ENCODE data around the gene HMGXB4.

Gene HMGXB4

GRCh38 chr22:35214968-35215367 is 42.3 kb upstream of the HMGXB4 start:
- Histone ChIP-seq H3K36me3 (no peaks in the 10 kb centered on the region), H3K27me3 (peaks cover 0 to 13% of the 10 kb centered on the region in 2 donors), H3K27ac (no peak overlapping the region), H3K4me3 (no peak overlapping the region), H3K9me3 (peaks cover 0 to 5% (median 0%) of the 10 kb centered on the region in 3 donors), H3K4me1 (no peaks in the 10 kb centered on the region)
- intact Hi-C loops (cut with DNase I; ENCODE audit: low total_unique reads): no loop called here
- DNase-seq: no peak
- no peak for TF ChIP-seq CTCF (IDR thresholded peaks at IDR 0.05)

GRCh38 chr22:35215993-35216392 is 41.3 kb upstream of the HMGXB4 start:
- Histone ChIP-seq H3K9me3 (peaks cover 0 to 5% (median 0%) of the 10 kb centered on the region in 3 donors), H3K4me3 (no peak overlapping the region), H3K27me3 (peaks cover 0 to 10% of the 10 kb centered on the region in 2 donors), H3K36me3 (no peaks in the 10 kb centered on the region), H3K27ac (no peak overlapping the region), H3K4me1 (no peaks in the 10 kb centered on the region)
- TF ChIP-seq CTCF (IDR thresholded peaks at IDR 0.05): no peak
- intact Hi-C loops (cut with DNase I; ENCODE audit: low total_unique reads): no loop called here
- DNase-seq: no peak

- Histone ChIP-seq H3K4me1 (no peaks in the 10 kb centered on the region), H3K4me3 (no peak overlapping the region), H3K27ac (no peak overlapping the region), H3K27me3 (peaks cover 0 to 6% of the 10 kb centered on the region in 2 donors), H3K36me3 (no peaks in the 10 kb centered on the region), H3K9me3 (peaks cover 0 to 5% (median 0%) of the 10 kb centered on the region in 3 donors)
- intact Hi-C loops (cut with DNase I; ENCODE audit: low total_unique reads): no loop called here
- no peak for TF ChIP-seq CTCF (IDR thresholded peaks at IDR 0.05)
- no peak for DNase-seq
Measured at GRCh38 chr22:35217527-35217926, 39.8 kb upstream of the HMGXB4 start.

- Histone ChIP-seq H3K4me1 (no peaks in the 10 kb centered on the region), H3K36me3 (no peaks in the 10 kb centered on the region), H3K4me3 (no peak overlapping the region), H3K9me3 (peaks cover 0 to 5% (median 0%) of the 10 kb centered on the region in 3 donors), H3K27me3 (peaks cover 0 to 11% of the 10 kb centered on the region in 2 donors), H3K27ac (no peak overlapping the region)
- DNase-seq: no peak
- intact Hi-C loops (cut with DNase I; ENCODE audit: low total_unique reads): no loop called here
- no peak for TF ChIP-seq CTCF (IDR thresholded peaks at IDR 0.05)
Measured at GRCh38 chr22:35218079-35218478, 39.2 kb upstream of the HMGXB4 start.

- DNase-seq: no peak
- Histone ChIP-seq H3K4me1 (no peaks in the 10 kb centered on the region), H3K27me3 (peaks cover 0 to 11% of the 10 kb centered on the region in 2 donors), H3K9me3 (peaks cover 0 to 5% (median 0%) of the 10 kb centered on the region in 3 donors), H3K27ac (no peak overlapping the region), H3K36me3 (no peaks in the 10 kb centered on the region), H3K4me3 (no peak overlapping the region)
- intact Hi-C loops (cut with DNase I; ENCODE audit: low total_unique reads): no loop called here
- no peak for TF ChIP-seq CTCF (IDR thresholded peaks at IDR 0.05)
Measured at GRCh38 chr22:35219012-35219411, 38.3 kb upstream of the HMGXB4 start.

- no peak overlapping the region for H3K4me3 ChIP-seq
- TF ChIP-seq CTCF (IDR thresholded peaks at IDR 0.05): no peak
- no peaks in the 10 kb centered on the region for H3K36me3 ChIP-seq
- no peak for DNase-seq
- intact Hi-C loops (cut with DNase I; ENCODE audit: low total_unique reads): no loop called here
- peaks cover 0 to 18% of the 10 kb centered on the region in 2 donors for H3K27me3 ChIP-seq
- no peak overlapping the region for H3K27ac ChIP-seq
- H3K4me1 ChIP-seq: no peaks in the 10 kb centered on the region
- peaks cover 0 to 5% (median 0%) of the 10 kb centered on the region in 3 donors for H3K9me3 ChIP-seq
Measured at GRCh38 chr22:35220221-35220620, 37.1 kb upstream of the HMGXB4 start.
